HepG2 (cell line): ENCODE results near the gene PLA2G2A. TPM values are rescaled to one million over a fixed set of nuclear protein-coding genes. Genes with fewer than 3 reads are reported as not detected.

Experiments
- ATAC-seq: fragments of 200-7000 bp; cut with Tn5 transposase; 3 replicates; pipeline ENCODE4 v1.9.1; 2020; ENCODE audit warnings: mild to moderate bottlenecking, moderate library complexity
- BruUV-seq: library from RNA; stranded (reverse); fragments of 400-500 nt; replicated peaks from 2 replicates; lab custom pipeline; 2021; lab: Mats Ljungman, UMichigan
- CTCF ChIA-PET: fragments of 300-600 bp; formaldehyde crosslinking; extraction: SDS; loops from one replicate; lab custom pipeline; 2021; ENCODE audit warnings: low total read pairs, inconsistent platforms, low intra/inter-chr PET ratio; lab: Yijun Ruan, JAX
- POLR2A ChIA-PET: fragments of 350-600 bp; sonication (Branson Sonifier 250); formaldehyde crosslinking; loops from one replicate; lab custom pipeline; 2020; ENCODE audit warnings: antibody characterized with exemption, inconsistent platforms; lab: Yijun Ruan, JAX
- DNase-seq: peaks from one replicate; pipeline ENCODE4 v3.0.0-alpha.2; 2015; ENCODE audit warnings: low spot score
- FAIRE-seq: peaks from 3 replicates; lab custom pipeline; 2011; peaks lifted over from hg19 to GRCh38; lab: Jason Lieb, UNC
- H2AFZ ChIP-seq: one replicate; pipeline ENCODE4 v1.6.1; 2011; ENCODE audit warnings: low read length, inconsistent platforms
- H3K27ac ChIP-seq: fragments of 300-600 bp; 3 replicates; pipeline ENCODE4 v1.8.0; 2011; ENCODE audit warnings: mixed run types, mild to moderate bottlenecking, mixed read lengths, low read length, inconsistent platforms; ENCODE audit not compliant: insufficient read depth; ENCODE audit errors: extremely low read length
- H3K27me3 ChIP-seq, 2 experiments: fragments of 200-600 bp in 1 of 2; 2 replicates in 1 of 2; 3 replicates in 1 of 2; pipeline versions ENCODE4 v1.6.0 to v1.8.0; 2011; ENCODE audit warnings: low read length in 2 of 2, mild to moderate bottlenecking in 2 of 2, moderate library complexity in 2 of 2, inconsistent platforms in 1 of 2; ENCODE audit not compliant: insufficient read depth in 2 of 2, control insufficient read depth in 1 of 2
- H3K36me3 ChIP-seq, 2 experiments: fragments of 200-600 bp in 1 of 2; replicated peaks in 1 of 2; 2 replicates in 1 of 2; 3 replicates in 1 of 2; pipeline versions ENCODE4 v1.5.1 to v1.8.0; 2011; ENCODE audit warnings: low read length in 2 of 2, inconsistent platforms in 1 of 2; ENCODE audit not compliant: insufficient read depth in 2 of 2, control insufficient read depth in 1 of 2
- H3K4me1 ChIP-seq: 2 replicates; pipeline ENCODE4 v1.5.1; 2012; ENCODE audit warnings: low read length, inconsistent platforms; ENCODE audit not compliant: insufficient read depth
- H3K4me2 ChIP-seq: 2 replicates; pipeline ENCODE4 v1.6.0; 2011; ENCODE audit warnings: low read depth, low read length, inconsistent platforms
- H3K4me3 ChIP-seq, 3 experiments: fragments of 200-600 bp in 1 of 3; sonication (generic), shearing (Covaris generic) in 1 of 3; replicated peaks in 1 of 3; 2 replicates each; pipeline ENCODE4 v1.5.1; 2011 to 2016; ENCODE audit warnings: low read length in 3 of 3, inconsistent platforms in 2 of 3, low read depth in 2 of 3, mild to moderate bottlenecking in 2 of 3, control low read depth in 1 of 3, mixed read lengths in 1 of 3; ENCODE audit not compliant: insufficient read depth in 1 of 3
- H3K79me2 ChIP-seq: one replicate; pipeline ENCODE4 v1.6.1; 2011; ENCODE audit warnings: low read length, inconsistent platforms; ENCODE audit not compliant: insufficient read depth
- H3K9ac ChIP-seq: 2 replicates; pipeline ENCODE4 v1.6.0; 2011; ENCODE audit warnings: mild to moderate bottlenecking, low read depth, low read length, inconsistent platforms; ENCODE audit not compliant: insufficient read depth
- H3K9me3 ChIP-seq: 2 replicates; pipeline ENCODE4 v1.5.1; 2012; ENCODE audit warnings: mild to moderate bottlenecking, low read length
- H4K20me1 ChIP-seq: 2 replicates; pipeline ENCODE4 v1.6.0; 2011; ENCODE audit warnings: inconsistent platforms, mild to moderate bottlenecking, low read length, moderate library complexity; ENCODE audit not compliant: insufficient read depth
- CCDC6 ChIP-seq: sonication (generic); formaldehyde crosslinking; IDR thresholded peaks from 2 replicates; pipeline ENCODE4 v1.8.1; 2022; ENCODE audit warnings: mild to moderate bottlenecking, missing genetic modification reagents, moderate library complexity
- GATA4 ChIP-seq: sonication (generic); IDR thresholded peaks from 2 replicates; pipeline ENCODE4 v1.6.1; 2016; ENCODE audit warnings: antibody characterized with exemption, low read depth, borderline replicate concordance
- GLI4 ChIP-seq: sonication (generic); formaldehyde crosslinking; IDR thresholded peaks from 2 replicates; pipeline ENCODE4 v1.5.1; 2020; ENCODE audit warnings: missing genetic modification reagents, mild to moderate bottlenecking, moderate library complexity, borderline replicate concordance
- HNF4A ChIP-seq: sonication (generic); formaldehyde crosslinking; IDR thresholded peaks from 2 replicates; pipeline ENCODE4 v1.4.0; 2020; ENCODE audit warnings: missing genetic modification reagents
- HNRNPLL ChIP-seq: fragments of 200-400 bp; formaldehyde crosslinking; IDR thresholded peaks from 2 replicates; pipeline ENCODE4 v1.6.1; 2017; ENCODE audit warnings: mild to moderate bottlenecking, low read depth, low read length; ENCODE audit not compliant: poor library complexity, severe bottlenecking
- RFX3 ChIP-seq: IDR thresholded peaks from 2 replicates; pipeline ENCODE4 v1.6.1; 2016; ENCODE audit warnings: missing biosample characterization, missing genetic modification reagents
- ZNF563 ChIP-seq: sonication (generic); formaldehyde crosslinking; IDR thresholded peaks from 2 replicates; pipeline ENCODE4 v1.8.0; 2022; ENCODE audit warnings: mild to moderate bottlenecking, moderate library complexity, missing genetic modification reagents
- ZNF652 ChIP-seq: IDR thresholded peaks from 2 replicates; pipeline ENCODE4 v1.6.1; 2016; ENCODE audit warnings: low read depth, borderline replicate concordance
- WGBS: methylation state at CpG from one replicate; pipeline ENCODE4 v1.1.6; 2017; ENCODE audit warnings: low lambda C conversion rate; 5-methylcytosine and 5-hydroxymethylcytosine counted together
- in situ Hi-C: cut with HindIII; loops from 2 replicates; pipeline ENCODE4 v1.10.0; 2017; ENCODE audit warnings: low pct_unique_long_range_greater_than_20kb; ENCODE audit not compliant: extremely low pct_ligation_motif_present
- intact Hi-C: fragments of 100-400 bp; cut with micrococcal nuclease; formaldehyde crosslinking; loops from one replicate; pipeline ENCODE4 v1.10.0; 2022; ENCODE audit not compliant: unreplicated experiment
- polyA plus RNA-seq, 8 experiments: library from polyadenylated mRNA; depleted of rRNA in 3 of 8; stranded (reverse) in 7 of 8; unstranded in 1 of 8; fragments of >200 nt; fragmentation: Illumina TruSeq in 4 of 8; extraction: Trizol in 4 of 8; gene quantifications; 2 replicates each; pipeline versions ENCODE4 v1.2.1 to v1.2.3, GENCODE V29; 2011 to 2016; ENCODE audit warnings: low read depth in 4 of 8, missing spikeins in 1 of 8, mixed read lengths in 1 of 8; ENCODE audit not compliant: insufficient read depth in 1 of 8
- total RNA-seq, 5 experiments: library from RNA; depleted of rRNA; stranded (reverse); fragments of >200 nt; fragmentation: Illumina TruSeq; extraction: Trizol; gene quantifications; 2 replicates each; pipeline ENCODE4 v1.2.3, GENCODE V29; 2016; ENCODE audit warnings: low read depth in 1 of 5
- TF ChIP-seq, protein P1 (sequence below): sonication (generic); formaldehyde crosslinking; IDR thresholded peaks from 2 replicates; pipeline ENCODE4 v1.5.0; 2020; ENCODE audit warnings: mild to moderate bottlenecking, missing genetic modification reagents

PLA2G2A gene
- total and polyA plus RNA-seq, 2 of the 13 experiments (the other 11 are each of a cell fraction or from before 2014, with no cell fraction given) = 0.35 to 30.3 TPM

GRCh38 chr1:19946331-19946751, 33.1 kb downstream of the PLA2G2A start (continued):
- TF ChIP-seq HNRNPLL = no peak
- peak; percentile 90 for TF ChIP-seq GATA4
- peak; percentile 12; the same call in 1 of the 2 replicates for TF ChIP-seq HNF4A (CRISPR knock-in tag)
- TF ChIP-seq ZNF563 = no peak
- TF ChIP-seq CCDC6 = no peak

DNA sequence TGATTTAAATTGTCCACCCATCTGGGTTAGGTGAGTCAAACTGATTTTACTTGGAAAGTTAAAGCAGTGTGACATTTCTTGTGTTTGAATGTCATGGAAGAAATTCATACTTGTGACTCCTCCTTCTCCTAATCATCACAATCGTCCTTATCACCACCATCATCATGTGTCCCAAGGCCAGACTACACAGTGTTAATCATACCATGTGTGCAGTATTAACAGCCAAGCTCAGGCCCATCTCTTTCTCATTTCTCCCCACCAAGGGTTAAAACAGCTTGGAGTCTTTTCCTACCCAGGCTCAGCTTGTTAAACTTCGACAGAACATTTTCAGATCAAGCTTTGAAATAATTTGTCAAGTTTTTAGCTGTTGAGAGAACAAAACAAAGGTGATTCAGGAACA, 33.5 kb downstream of the PLA2G2A start:
- H3K27me3 ChIP-seq = no peaks in the 10 kb centered on the region
- TF ChIP-seq, protein P1, sequence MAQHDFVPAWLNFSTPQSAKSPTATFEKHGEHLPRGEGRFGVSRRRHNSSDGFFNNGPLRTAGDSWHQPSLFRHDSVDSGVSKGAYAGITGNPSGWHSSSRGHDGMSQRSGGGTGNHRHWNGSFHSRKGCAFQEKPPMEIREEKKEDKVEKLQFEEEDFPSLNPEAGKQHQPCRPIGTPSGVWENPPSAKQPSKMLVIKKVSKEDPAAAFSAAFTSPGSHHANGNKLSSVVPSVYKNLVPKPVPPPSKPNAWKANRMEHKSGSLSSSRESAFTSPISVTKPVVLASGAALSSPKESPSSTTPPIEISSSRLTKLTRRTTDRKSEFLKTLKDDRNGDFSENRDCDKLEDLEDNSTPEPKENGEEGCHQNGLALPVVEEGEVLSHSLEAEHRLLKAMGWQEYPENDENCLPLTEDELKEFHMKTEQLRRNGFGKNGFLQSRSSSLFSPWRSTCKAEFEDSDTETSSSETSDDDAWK (CRISPR knock-in tag) = no peak
- TF ChIP-seq RFX3 (CRISPR knock-in tag) (no peak), ZNF652 (CRISPR knock-in tag) (peak; percentile 84), GLI4 (CRISPR knock-in tag) (no peak)
- TF ChIP-seq, all 625 proteins: peak for 1
- CTCF ChIA-PET = no interaction called here
- Histone ChIP-seq H3K79me2 (no peaks in the 10 kb centered on the region), H3K27ac (no peak overlapping the region), H3K4me3 (no peak overlapping the region), H3K9me3 (no peaks in the 10 kb centered on the region), H3K4me1 (peaks cover 28% of the 10 kb centered on the region), H2AFZ (no peak overlapping the region), H4K20me1 (no peaks in the 10 kb centered on the region), H3K9ac (0 out of 2 replicates have a peak overlapping the region, but pooled peaks have one; percentile 0), H3K36me3 (no peaks in the 10 kb centered on the region), H3K4me2 (no peak overlapping the region)
- DNase-seq (no peak), FAIRE-seq (no peak), ATAC-seq (no peak)
- WGBS = 9% methylated on average over 2 of the region's 2 CpGs
- POLR2A ChIA-PET = interaction anchor here (0.8 to 1.7 kb wide), 4 partner anchors 16 to 29 kb away, joined by 3 to 7 read pairs (median 3); no protein-coding TSS in a partner anchor
- intact Hi-C loops = no loop called here
- in situ Hi-C loops = no loop called here
- no TSS peak for BruUV-seq
